GM12874 (cell line): ENCODE measurements around the gene FAM171A2.

ENCODE experiments used
- TF ChIP-seq, protein P1 (sequence below): IDR thresholded peaks from 2 replicates; pipeline ENCODE4 v1.5.1; 2011; ENCODE audit warnings: low read depth, mild to moderate bottlenecking, control low read depth, low read length, moderate library complexity; ENCODE audit not compliant: insufficient read depth

Gene FAM171A2

DNA sequence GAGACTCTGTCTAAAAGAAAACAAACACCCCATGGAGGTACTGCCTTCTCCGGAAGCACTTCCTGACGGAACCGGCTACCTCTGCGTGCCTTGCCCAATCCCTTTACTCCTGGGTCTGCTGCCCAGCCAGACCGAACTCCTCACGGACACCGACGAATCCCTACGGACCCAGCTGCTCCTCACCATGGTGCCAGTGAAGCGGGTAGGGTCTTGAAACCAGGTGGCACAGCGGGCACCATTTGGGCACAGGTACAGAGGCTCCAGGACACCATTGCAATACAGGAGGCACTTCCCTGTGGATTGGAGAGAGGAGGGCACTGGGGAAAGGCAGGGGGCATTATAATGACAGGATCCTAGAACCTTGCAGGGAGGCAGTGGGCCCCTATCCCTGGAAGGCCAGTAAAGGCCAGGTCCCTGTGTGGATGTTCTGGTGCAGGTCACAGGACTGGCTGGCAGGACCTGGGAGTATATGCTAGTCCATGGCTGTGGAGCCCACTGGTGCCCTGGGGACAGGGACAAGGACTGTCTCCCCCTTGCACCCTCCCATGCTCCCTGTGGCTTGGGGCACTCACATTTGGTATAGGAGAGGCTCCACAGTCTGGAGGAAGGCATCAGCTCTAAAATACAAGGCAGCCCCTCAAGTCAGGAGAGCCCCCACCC, 41.3 kb downstream of the FAM171A2 start:
- TF ChIP-seq, protein P1, sequence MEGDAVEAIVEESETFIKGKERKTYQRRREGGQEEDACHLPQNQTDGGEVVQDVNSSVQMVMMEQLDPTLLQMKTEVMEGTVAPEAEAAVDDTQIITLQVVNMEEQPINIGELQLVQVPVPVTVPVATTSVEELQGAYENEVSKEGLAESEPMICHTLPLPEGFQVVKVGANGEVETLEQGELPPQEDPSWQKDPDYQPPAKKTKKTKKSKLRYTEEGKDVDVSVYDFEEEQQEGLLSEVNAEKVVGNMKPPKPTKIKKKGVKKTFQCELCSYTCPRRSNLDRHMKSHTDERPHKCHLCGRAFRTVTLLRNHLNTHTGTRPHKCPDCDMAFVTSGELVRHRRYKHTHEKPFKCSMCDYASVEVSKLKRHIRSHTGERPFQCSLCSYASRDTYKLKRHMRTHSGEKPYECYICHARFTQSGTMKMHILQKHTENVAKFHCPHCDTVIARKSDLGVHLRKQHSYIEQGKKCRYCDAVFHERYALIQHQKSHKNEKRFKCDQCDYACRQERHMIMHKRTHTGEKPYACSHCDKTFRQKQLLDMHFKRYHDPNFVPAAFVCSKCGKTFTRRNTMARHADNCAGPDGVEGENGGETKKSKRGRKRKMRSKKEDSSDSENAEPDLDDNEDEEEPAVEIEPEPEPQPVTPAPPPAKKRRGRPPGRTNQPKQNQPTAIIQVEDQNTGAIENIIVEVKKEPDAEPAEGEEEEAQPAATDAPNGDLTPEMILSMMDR: no peak

DNA sequence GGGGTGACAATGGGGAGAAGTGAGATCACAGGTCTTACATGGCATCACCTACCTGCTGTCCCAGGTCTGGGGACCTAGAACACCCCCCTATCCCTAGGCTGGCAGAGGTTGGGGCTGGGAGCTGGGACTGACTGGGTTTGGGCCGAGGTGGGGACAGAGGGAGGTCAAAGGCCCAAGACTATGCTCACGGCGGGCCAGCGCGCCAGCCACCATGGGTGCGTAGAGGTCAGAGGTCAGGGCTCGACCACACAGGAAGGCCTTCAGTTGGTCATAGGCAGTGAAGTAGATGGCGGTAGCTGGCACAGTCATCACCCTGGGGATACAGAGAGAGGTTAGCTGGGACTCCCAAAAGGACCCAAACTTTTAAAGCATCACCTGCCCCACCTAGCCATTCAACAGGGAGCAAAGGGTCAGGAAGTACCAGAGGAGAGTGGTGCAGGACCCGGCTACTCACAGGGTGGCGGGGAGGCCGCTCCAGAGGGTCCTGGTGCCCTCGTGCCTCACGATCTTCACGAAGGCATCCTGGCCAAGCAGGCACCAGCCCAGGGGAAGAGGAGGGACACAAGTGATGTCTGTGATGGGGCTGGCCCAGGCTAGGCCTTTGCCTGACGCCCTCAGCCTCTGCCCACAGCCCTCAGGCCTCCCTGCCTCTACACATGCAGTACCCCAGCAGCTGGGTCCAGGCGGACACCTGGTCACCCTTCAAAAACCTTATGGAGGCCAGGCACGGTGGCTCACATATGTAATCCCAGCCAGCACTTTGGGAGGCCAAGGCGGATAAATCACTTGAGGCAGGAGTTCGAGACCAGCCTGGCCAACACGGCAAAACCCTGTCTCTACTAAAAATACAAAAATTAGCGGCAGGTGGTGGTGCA, 42.2 kb downstream of the FAM171A2 start:
- TF ChIP-seq, protein P1: no peak

DNA sequence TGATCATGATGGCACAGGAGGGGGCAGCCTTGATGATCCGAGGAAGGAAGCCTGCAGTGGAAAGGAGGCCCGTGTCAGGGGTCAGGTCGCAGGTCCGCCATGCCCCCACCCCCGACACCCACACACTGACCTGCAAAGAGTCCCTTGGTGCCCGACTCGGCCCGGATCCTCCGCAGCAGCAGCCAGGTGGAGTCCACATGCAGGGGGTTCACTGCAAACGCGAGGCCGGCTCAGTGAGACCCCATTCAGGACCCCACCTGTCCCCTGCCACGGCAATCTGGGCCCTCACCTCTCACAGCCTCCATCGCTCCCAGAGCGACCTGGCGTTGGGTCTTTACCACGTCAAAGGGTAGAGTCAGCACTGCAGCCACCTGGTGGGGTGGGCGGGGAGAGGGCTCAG, 43.6 kb downstream of the FAM171A2 start:
- TF ChIP-seq, protein P1: no peak

DNA sequence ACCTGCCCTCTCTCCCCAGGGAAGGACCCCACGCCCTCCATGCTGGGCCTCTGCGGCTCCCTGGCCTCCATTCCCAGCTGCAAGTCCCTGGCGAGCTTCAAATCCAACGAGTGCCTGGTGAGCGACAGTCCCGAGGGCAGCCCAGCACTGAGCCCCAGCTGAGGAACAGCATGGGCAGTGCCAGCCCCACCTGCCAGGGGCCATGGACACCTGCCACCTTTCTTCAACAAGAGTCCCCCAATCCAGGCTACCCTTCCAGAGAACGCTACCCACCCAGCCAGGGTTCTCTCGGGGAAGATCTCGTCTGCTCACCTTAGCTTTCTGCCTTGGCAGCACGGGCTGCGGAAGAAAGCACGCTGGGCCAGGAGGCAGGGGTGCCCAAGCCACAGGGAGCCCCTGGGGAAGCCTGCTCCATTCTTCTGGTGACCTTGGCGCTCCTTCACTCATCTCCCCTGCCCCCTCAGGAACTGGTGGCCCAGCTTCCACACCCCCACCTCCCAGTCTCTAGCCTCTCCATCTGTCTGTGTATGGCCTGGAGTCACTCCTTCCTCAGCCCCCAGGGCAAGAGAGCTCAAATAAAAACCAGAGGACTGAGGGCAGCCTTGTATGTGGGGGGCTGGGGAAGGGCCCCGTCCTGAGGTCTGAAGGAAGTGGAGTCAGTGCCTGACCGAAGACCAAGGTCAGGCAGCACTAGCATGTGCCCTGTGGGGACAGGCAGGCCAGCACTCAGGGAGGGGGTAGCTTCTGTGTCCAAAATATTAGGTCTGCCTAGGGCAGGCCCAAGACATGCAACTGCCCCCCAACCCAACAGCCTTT, 45.4 kb downstream of the FAM171A2 start:
- TF ChIP-seq, protein P1: no peak

DNA sequence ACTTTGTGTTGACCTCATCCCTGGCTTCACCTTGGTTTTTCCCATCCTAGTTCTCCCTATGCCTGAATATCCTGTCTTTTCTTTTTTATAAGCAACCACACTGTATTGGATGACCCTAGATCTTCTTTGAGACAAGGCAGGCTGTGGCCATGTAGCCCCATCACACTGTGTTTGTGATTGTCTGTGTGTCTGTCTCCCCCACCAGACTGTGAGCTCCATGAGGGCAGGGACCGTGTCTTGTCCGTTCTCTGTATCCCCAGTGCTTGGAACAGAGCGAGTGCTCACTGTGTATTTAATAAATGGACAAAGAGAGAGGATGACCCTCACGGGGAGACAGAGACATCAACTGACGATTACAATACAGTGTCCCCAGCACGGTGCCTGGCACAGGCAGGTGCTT, 46.1 kb downstream of the FAM171A2 start:
- TF ChIP-seq, protein P1: no peak

DNA sequence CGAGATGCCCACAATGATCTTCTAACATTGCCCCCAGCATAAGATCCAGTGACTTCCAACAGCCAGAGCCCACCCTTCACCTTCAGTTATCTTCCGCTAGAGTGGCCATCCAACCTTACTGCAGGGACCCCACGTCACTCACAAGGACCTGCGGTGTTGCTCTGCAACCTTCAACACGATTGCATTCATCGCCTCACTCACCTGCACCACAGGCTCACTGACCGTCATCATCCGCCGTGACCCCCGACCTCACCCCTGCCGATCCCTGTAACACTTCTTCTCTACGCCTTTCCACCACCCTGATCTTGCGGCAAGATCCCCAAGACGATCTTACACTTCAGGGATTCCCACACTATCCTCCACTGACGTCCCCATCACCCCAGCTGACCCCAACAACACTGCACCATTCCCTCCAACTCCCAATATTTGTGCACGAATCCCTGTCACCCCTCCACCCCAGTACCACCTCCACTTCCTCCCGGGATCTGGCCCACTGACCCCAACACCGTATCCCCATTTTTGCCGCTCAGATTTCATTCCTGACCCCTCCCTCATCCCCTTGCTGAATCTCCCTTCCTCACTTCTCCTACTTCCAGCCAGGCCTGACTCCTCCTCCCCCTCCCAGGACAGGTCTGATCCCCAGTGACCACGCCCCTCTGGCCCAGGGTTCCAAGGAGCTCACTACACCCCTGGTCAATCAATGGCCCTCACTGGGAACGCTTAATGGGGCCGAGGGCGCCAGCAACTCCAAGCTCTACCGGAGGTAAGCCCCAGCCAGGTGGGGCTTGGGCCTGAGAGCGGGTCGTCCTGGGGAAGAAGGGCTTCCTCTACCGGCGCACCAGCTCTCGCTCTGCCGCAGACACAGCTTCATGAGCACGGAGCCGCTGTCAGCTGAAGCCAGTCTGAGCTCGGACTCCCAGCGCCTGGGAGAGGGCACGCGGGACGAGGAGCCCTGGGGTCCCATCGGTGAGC, 47.6 kb downstream of the FAM171A2 start:
- TF ChIP-seq, protein P1: no peak
